ENCODE measurements around the gene SLC16A13.

SLC16A13 gene

DNA sequence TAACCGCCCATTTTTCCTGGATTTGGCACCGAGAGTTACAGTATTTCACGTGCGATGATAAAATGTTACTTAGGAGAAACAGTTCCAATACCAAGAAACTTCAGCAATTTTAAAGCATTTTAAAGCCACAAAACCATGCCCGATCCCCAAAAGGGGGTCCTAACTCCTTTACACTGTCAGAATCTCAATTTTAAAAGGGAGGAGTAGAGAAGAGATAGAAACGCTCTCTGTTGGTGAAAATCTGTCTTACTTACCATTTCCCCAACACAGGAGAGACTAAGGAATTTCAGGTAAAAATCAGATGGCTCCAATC, 23.9 kb upstream of the SLC16A13 start:
- DNase-seq (ENCODE audit: low read depth) = no peak

- peak; percentile 94 for DNase-seq (ENCODE audit: low read depth)
Observed at GRCh38 chr17:7014261-7014994, 21.4 kb upstream of the SLC16A13 start.

GRCh38 chr17:7014995-7015958, 20.5 kb upstream of the SLC16A13 start:
- no peak for DNase-seq (ENCODE audit: low read depth)

DNA sequence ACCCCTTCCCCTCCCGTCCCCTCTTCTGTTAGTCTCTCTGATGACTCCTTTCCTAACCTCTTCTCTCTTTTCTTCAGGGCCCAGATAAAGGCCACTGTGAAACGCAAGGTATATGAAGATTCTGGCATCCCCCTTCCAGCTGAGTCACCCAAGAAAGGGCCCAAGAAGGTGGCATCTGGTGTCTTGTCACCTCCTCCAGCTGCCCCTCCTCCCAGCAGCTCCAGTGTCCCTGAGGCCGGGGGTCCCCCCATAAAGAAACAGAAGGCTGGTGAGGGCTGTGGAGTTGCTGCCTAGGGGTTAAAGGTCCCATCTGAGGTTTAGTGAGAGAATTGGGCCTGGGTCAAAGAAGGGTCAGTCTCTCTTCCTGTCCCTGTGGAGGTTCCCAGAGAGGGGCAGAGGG, 19.4 kb upstream of the SLC16A13 start:
- DNase-seq (ENCODE audit: low read depth) = no peak

DNA sequence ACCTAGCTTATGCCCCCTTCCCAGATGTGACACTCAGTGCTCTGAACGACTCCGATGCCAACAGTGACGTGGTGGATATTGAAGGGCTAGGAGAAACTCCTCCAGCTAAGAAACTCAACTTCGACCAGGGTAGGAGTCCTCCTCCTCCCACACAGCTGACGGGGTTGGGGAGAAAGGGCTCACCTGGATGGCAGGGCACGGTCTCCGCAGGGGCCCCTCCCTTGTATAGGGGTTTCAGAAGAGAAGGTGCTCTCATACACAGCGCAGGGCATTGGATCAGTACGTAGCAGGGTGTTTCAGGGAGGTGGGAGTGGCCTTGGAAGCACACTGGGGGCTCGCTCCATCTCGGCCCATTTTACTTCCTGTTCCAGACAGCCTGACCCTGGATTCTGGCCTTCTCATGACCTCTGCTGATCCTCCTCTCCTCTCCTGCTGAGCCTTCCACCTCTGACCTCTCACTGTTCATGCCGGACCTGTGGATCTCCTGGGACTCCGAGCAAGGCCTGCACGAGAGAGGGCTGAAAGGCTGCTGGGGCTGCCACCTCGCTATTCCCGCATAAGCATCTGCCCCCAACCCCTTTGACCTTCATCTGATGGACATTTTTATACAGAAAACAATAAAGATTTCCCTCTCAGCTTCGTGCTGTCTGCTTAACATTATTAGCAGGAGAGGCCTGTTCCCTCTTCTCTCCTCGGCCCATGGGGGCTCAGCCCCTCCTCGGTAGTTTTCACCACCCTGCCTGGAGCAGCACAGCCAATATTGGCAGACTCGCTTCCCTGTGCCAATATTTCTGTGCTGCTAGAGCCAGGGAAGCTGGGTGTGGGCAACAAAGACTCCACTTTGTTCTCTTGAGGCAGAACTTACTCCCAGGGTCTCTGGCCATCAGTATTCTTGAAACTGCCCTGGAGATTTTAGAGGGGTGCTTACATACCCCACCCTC, 18.7 kb upstream of the SLC16A13 start:
- DNase-seq (ENCODE audit: low read depth) = no peak

GRCh38 chr17:7017827-7018200, 18.0 kb upstream of the SLC16A13 start:
- no peak for DNase-seq (ENCODE audit: low read depth)

DNA sequence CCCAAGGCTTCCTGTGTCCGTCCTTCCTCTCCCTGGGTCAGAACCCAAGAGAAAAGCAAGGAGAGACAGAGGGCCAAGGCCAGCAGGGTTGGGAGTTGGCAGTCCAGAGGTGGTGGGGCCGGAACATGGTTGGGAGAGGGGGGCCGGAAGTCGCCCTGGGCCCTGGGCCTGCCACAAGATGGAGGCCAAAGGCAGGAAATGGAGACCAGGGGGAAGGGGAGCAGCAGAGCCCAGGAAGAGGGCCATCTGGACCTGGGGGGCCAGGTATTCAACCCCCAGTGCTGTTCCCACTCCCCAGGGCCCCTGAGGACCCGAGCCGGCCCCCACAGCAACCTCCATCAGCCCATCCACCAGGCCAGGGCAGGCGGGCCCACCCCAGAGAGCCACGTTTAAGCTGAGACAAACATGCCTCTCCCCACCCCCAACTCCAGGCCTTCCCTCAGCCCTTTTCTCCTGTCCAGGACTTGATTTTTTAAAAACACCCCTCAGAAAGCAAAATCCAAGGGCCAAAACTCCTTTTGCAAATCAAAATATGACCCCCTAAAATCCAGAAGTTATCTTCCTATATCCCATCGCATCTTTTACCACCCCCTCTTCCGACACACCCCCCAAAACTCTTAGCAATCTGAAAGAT, 17.4 kb upstream of the SLC16A13 start:
- DNase-seq (ENCODE audit: low read depth) = no peak

GRCh38 chr17:7019367-7019766, 16.4 kb upstream of the SLC16A13 start:
- no peak for DNase-seq (ENCODE audit: low read depth)

DNA sequence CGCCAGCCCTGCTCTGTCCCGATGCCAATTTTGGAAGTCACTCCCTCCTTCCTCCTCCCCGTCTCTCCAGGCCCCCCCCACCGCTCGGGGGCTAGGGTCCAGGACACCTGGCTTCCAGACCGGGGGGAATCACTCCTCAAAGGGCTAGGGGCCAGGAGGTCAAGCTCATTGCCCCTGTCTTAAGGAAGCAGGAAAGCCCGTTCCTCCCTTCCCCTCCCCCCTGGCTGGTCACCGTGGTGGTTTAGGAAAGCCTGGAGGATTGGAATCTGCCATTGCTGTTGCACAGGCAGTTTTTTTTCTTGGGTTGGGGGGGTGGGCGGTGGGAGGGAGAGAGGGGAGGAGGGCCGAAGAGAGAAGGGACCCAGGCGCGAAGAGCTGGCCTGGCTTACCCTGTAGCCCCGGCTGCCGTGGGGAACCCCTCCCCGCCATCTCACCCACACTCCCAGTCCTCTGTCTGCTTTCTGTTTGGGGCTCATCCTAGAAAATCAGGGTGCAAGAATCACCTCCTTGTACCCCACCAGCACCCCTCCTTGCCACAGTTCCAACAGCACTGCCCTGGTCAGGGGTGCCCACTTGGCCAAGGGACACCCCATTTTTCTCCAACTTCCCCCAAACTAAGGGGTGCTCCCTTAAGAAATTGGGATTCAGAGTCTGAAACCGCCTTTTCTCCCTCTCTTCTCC, 15.8 kb upstream of the SLC16A13 start:
- peak; percentile 33 for DNase-seq (ENCODE audit: low read depth)

DNA sequence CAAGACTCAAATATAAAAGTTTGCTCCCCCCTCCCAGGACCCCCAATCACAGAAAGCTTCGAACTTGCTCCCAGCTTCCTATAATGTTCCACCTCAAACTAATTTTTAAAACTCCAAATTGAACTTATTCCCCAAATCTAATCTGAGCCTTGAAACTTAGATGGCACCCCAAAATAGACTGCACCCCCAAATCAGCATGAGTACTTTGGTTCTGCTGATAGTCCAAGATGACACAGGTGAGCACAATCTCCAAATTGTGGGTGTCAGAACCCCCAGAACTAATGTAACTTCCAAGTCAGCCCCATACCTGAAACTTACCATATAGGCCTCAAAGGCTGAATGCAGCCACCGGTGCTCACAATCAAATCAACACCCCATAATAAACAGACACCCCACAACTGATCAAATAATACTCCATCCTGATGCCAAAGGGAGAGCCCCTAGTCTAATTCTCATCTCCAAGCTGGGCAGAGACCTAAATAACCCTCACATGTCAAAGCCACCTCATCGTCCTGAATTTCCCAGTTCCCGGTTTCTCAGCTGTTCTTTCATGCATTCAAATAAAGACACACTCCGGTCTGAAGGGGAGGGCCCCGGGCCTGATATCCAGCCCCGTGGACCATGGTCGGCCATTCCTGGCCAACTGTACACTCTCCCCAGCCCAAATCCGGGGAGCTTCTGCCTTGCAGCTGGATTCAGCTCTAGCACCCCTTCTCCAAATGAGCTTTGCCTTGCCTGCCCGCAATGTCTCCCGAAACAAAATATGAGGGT, 14.7 kb upstream of the SLC16A13 start:
- DNase-seq (ENCODE audit: low read depth) = no peak

DNA sequence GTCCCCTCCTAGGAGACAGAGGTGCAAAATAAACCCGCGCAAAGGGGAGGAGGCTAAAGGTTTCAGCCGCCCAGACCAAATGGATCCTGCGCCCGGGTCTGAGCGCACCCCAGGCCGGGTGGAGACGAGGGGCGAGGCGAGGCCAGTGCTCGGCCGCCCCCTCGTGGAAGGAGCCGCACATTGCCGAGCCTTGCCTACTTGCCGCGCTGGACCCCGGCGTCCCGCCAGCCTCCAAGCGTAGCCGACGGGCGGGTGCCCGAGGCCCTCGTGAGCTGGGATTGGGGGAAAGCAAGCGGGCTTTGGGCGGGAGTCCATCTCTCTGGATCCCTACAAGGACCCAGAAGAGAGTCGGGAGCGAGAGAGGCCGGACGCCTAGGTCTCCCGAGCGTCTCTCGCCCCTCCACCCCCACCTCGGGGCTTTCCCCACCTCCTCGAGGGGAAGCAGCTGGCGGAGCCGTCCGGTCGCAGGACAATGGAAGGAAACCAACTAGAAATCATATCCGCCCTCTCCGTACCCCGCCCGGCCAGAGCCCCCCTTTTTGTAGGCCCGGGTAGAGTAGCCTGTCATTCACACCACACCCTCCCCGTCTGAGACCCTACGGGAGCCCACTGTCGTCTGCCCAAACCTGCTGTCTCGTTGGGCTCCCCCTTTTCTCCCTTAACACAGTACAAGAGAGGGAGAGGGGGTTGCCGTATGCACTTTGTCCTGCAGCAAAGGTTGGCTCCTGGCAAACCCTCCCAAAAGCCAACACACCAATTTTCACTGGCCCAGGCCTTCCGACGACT, 13.6 kb upstream of the SLC16A13 start:
- DNase-seq (ENCODE audit: low read depth) = peak; percentile 26

GRCh38 chr17:7022781-7023571, 12.8 kb upstream of the SLC16A13 start, which contains the start of gene BCL6B:
Gene BCL6B (plus strand): TSS chr17:7023050. CDS start chr17:7023672, 622 bp downstream.
- no peak for DNase-seq (ENCODE audit: low read depth)

GRCh38 chr17:7023576-7024401, 12.0 kb upstream of the SLC16A13 start:
- DNase-seq (ENCODE audit: low read depth) = peak; percentile 82

- no peak for DNase-seq (ENCODE audit: low read depth)
Observed at GRCh38 chr17:7024402-7024785, 11.4 kb upstream of the SLC16A13 start.

DNA sequence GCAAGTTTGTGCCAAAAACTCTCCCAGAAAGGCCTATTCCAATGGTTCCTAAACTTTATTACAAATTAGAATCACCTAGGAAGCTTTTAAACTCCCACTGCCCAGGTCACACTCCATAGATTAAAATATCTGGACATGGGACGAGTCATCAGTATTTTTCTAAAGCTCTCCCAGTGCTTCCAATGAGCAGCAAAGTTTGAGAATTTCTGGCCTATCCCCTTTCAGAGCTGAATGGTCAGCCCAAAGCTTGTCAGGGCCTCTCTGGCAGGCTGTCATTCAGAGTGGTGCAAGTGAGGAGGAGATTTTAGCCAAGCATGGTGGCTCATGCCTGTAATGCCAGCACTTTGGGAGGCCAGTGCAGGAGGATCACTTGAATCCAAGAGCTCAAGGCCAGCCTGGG, 10.6 kb upstream of the SLC16A13 start:
- DNase-seq (ENCODE audit: low read depth) = no peak

DNA sequence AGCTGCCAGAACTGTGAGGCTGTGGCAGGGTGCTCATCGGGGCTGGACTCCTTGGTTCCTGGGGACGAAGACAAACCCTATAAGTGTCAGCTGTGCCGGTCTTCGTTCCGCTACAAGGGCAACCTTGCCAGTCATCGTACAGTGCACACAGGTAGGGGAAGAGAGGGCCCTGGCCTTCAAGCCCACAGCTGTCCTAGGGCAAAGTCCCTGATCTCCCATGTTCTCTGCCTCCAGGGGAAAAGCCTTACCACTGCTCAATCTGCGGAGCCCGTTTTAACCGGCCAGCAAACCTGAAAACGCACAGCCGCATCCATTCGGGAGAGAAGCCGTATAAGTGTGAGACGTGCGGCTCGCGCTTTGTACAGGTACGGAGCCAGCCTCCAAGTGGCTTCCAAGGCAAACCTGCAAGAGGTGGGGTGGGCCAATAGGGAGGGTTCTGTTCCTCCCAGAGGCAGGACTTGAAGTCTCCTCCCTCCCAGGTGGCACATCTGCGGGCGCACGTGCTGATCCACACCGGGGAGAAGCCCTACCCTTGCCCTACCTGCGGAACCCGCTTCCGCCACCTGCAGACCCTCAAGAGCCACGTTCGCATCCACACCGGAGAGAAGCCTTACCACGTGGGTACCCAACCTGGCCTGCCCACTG, 9.2 kb upstream of the SLC16A13 start:
- DNase-seq (ENCODE audit: low read depth) = no peak

DNA sequence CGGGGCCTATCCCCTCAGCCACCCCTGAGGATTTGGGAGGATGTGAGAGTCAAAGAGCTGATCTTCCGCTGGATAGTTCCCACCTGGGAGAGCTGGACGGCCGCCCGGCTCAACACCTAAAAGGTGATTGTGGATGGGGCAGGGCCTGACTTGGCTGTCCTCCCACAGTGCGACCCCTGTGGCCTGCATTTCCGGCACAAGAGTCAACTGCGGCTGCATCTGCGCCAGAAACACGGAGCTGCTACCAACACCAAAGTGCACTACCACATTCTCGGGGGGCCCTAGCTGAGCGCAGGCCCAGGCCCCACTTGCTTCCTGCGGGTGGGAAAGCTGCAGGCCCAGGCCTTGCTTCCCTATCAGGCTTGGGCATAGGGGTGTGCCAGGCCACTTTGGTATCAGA, 8.5 kb upstream of the SLC16A13 start:
- DNase-seq (ENCODE audit: low read depth) = no peak
